ENCODE measurements around the gene HOXA11. TPM values are rescaled to one million over a fixed set of nuclear protein-coding genes. Genes with fewer than 3 reads are reported as not detected.
A peak's percentile ranks its signal among the peaks of the same experiment; 100 is the strongest.

The HOXA11 gene
- not detected for total RNA-seq

GRCh38 chr7:27185013-27185853 is at the start of gene HOXA11:
HOXA11 (minus strand) TSS chr7:27185232; CDS start chr7:27185144, 88 bp downstream.
- intact Hi-C loops (cut with micrococcal nuclease): loop anchor here (1.0 to 5.0 kb wide), 2 partner anchors 17 to 33 kb away; partner anchors contain the start of gene HOXA3
- Mint-ChIP-seq H3K36me3 (ENCODE audit: low read depth) (no peaks in the 10 kb centered on the region), H3K27me3 (ENCODE audit: low read depth) (peaks cover 84% of the 10 kb centered on the region), H3K9me3 (no peaks in the 10 kb centered on the region), H3K4me3 (peak within 1 kb of the TSS; percentile 61), H3K27ac (no peak within 1 kb of the TSS), H3K4me1 (ENCODE audit: low read depth) (peaks cover 37% of the 10 kb centered on the region)
- CTCF ChIA-PET: interaction anchor here (0.5 to 1.1 kb wide), 3 partner anchors 11 to 58 kb away, joined by 3 to 5 read pairs (median 3); no protein-coding TSS in a partner anchor
- DNase-seq: peak; percentile 58

- Mint-ChIP-seq H3K27me3 (ENCODE audit: low read depth) (peaks cover 32% of the 10 kb centered on the region), H3K27ac (no peak overlapping the region), H3K4me3 (no peak overlapping the region), H3K9me3 (no peaks in the 10 kb centered on the region), H3K4me1 (ENCODE audit: low read depth) (peaks cover 2% of the 10 kb centered on the region), H3K36me3 (ENCODE audit: low read depth) (no peaks in the 10 kb centered on the region)
- intact Hi-C loops (cut with micrococcal nuclease): no loop called here
- DNase-seq: no peak
- CTCF ChIA-PET: interaction anchor here (1.9 to 2.3 kb wide), 2 partner anchors 19 to 33 kb away, joined by 5 to 10 read pairs; no protein-coding TSS in a partner anchor
These were observed 44.4 kb upstream of the HOXA11 start for GRCh38 chr7:27229448-27229847.

- Mint-ChIP-seq H3K9me3 (no peaks in the 10 kb centered on the region), H3K27me3 (ENCODE audit: low read depth) (peaks cover 57% of the 10 kb centered on the region), H3K4me1 (ENCODE audit: low read depth) (peaks cover 8% of the 10 kb centered on the region), H3K4me3 (no peak overlapping the region), H3K27ac (no peak overlapping the region), H3K36me3 (ENCODE audit: low read depth) (no peaks in the 10 kb centered on the region)
- CTCF ChIA-PET: no interaction called here
- DNase-seq: no peak
- intact Hi-C loops (cut with micrococcal nuclease): no loop called here
These were observed 40.2 kb upstream of the HOXA11 start for GRCh38 chr7:27224983-27225934.

- peaks cover 14% of the 10 kb centered on the region for H3K4me1 Mint-ChIP-seq (ENCODE audit: low read depth)
- intact Hi-C loops (cut with micrococcal nuclease): loop anchor here (2.0 kb wide), 1 partner anchor 13 kb away; no protein-coding TSS in a partner anchor
- peaks cover 67% of the 10 kb centered on the region for H3K27me3 Mint-ChIP-seq (ENCODE audit: low read depth)
- DNase-seq: no peak
- H3K27ac Mint-ChIP-seq: no peak overlapping the region
- CTCF ChIA-PET: interaction anchor here (1.1 to 1.9 kb wide), 3 partner anchors 13 to 44 kb away, joined by 3 to 5 read pairs (median 3); no protein-coding TSS in a partner anchor
- no peak overlapping the region for H3K4me3 Mint-ChIP-seq
- no peaks in the 10 kb centered on the region for H3K9me3 Mint-ChIP-seq
- H3K36me3 Mint-ChIP-seq (ENCODE audit: low read depth): no peaks in the 10 kb centered on the region
These were observed 39.0 kb upstream of the HOXA11 start for GRCh38 chr7:27223941-27224575.

GRCh38 chr7:27221201-27221797 is 36.3 kb upstream of the HOXA11 start:
- H3K27ac Mint-ChIP-seq: no peak overlapping the region
- CTCF ChIA-PET: interaction anchor here (0.6 to 0.8 kb wide), 3 partner anchors 10 to 179 kb away, joined by 3 read pairs; no protein-coding TSS in a partner anchor
- DNase-seq: no peak
- H3K4me1 Mint-ChIP-seq (ENCODE audit: low read depth): peaks cover 14% of the 10 kb centered on the region
- H3K27me3 Mint-ChIP-seq (ENCODE audit: low read depth): peaks cover 64% of the 10 kb centered on the region
- no peaks in the 10 kb centered on the region for H3K9me3 Mint-ChIP-seq
- intact Hi-C loops (cut with micrococcal nuclease): loop anchor here (1.0 kb wide), 1 partner anchor 8 kb away; no protein-coding TSS in a partner anchor
- H3K4me3 Mint-ChIP-seq: no peak overlapping the region
- H3K36me3 Mint-ChIP-seq (ENCODE audit: low read depth): no peaks in the 10 kb centered on the region

GRCh38 chr7:27220440-27220955 is 35.5 kb upstream of the HOXA11 start:
- H3K4me3 Mint-ChIP-seq: no peak overlapping the region
- no peak overlapping the region for H3K27ac Mint-ChIP-seq
- no peak for DNase-seq
- peaks cover 14% of the 10 kb centered on the region for H3K4me1 Mint-ChIP-seq (ENCODE audit: low read depth)
- H3K9me3 Mint-ChIP-seq: no peaks in the 10 kb centered on the region
- no peaks in the 10 kb centered on the region for H3K36me3 Mint-ChIP-seq (ENCODE audit: low read depth)
- CTCF ChIA-PET: interaction anchor here (0.6 kb wide), 1 partner anchor 11 kb away, joined by 3 read pairs; no protein-coding TSS in a partner anchor
- H3K27me3 Mint-ChIP-seq (ENCODE audit: low read depth): peaks cover 67% of the 10 kb centered on the region
- intact Hi-C loops (cut with micrococcal nuclease): no loop called here

- CTCF ChIA-PET: no interaction called here
- intact Hi-C loops (cut with micrococcal nuclease): no loop called here
- Mint-ChIP-seq H3K36me3 (ENCODE audit: low read depth) (no peaks in the 10 kb centered on the region), H3K27ac (no peak overlapping the region), H3K4me1 (ENCODE audit: low read depth) (peaks cover 12% of the 10 kb centered on the region), H3K4me3 (no peak overlapping the region), H3K9me3 (no peaks in the 10 kb centered on the region), H3K27me3 (ENCODE audit: low read depth) (peaks cover 61% of the 10 kb centered on the region)
- DNase-seq: no peak
These were observed 34.8 kb upstream of the HOXA11 start for GRCh38 chr7:27219821-27220220.

- no peak overlapping the region for H3K27ac Mint-ChIP-seq
- H3K36me3 Mint-ChIP-seq (ENCODE audit: low read depth): no peaks in the 10 kb centered on the region
- no peaks in the 10 kb centered on the region for H3K9me3 Mint-ChIP-seq
- intact Hi-C loops (cut with micrococcal nuclease): no loop called here
- H3K4me1 Mint-ChIP-seq (ENCODE audit: low read depth): peaks cover 12% of the 10 kb centered on the region
- CTCF ChIA-PET: interaction anchor here (1.0 kb wide), 1 partner anchor 24 kb away, joined by 3 read pairs; the partner anchor contains the start of gene EVX1
- H3K27me3 Mint-ChIP-seq (ENCODE audit: low read depth): peaks cover 62% of the 10 kb centered on the region
- no peak for DNase-seq
- no peak overlapping the region for H3K4me3 Mint-ChIP-seq
These were observed 32.9 kb upstream of the HOXA11 start for GRCh38 chr7:27217951-27218350.

- Mint-ChIP-seq H3K27ac (no peak overlapping the region), H3K4me3 (no peak overlapping the region), H3K4me1 (ENCODE audit: low read depth) (peaks cover 17% of the 10 kb centered on the region), H3K36me3 (ENCODE audit: low read depth) (no peaks in the 10 kb centered on the region), H3K27me3 (ENCODE audit: low read depth) (peaks cover 67% of the 10 kb centered on the region), H3K9me3 (no peaks in the 10 kb centered on the region)
- intact Hi-C loops (cut with micrococcal nuclease): no loop called here
- no peak for DNase-seq
- CTCF ChIA-PET: no interaction called here
These were observed 30.3 kb upstream of the HOXA11 start for GRCh38 chr7:27215356-27215755.

- DNase-seq: no peak
- Mint-ChIP-seq H3K27me3 (ENCODE audit: low read depth) (peaks cover 68% of the 10 kb centered on the region), H3K36me3 (ENCODE audit: low read depth) (no peaks in the 10 kb centered on the region), H3K27ac (no peak overlapping the region), H3K9me3 (no peaks in the 10 kb centered on the region), H3K4me3 (no peak overlapping the region), H3K4me1 (ENCODE audit: low read depth) (peaks cover 15% of the 10 kb centered on the region)
- intact Hi-C loops (cut with micrococcal nuclease): loop anchor here (5.0 kb wide), 1 partner anchor 878 kb away; no protein-coding TSS in a partner anchor
- CTCF ChIA-PET: no interaction called here
These were observed 29.4 kb upstream of the HOXA11 start for GRCh38 chr7:27214239-27214950.

Measured in activated naive CD4-positive, alpha-beta T cell treated with anti-CD3 and anti-CD28 coated beads for 36 hours (primary cell).